Tibial artery (tissue), 4 donors: ENCODE measurements around the gene OR52E5.

Experiments used
- DNase-seq, 2 donors: peaks; one replicate each; pipeline ENCODE4 v3.0.0-alpha.2; 2019
- H3K27ac ChIP-seq, 2 donors: fragments of 200-600 bp; sonication (generic) in 1 of 2; 1 replicate in 1 of 2; 2 replicates in 1 of 2; pipeline ENCODE4 v1.5.1; 2018 to 2019; ENCODE audit warnings: mild to moderate bottlenecking in 1 of 2
- H3K27me3 ChIP-seq, 2 donors: fragments of 200-600 bp; sonication (generic) in 1 of 2; one replicate each; pipeline versions ENCODE4 v1.5.1 to v1.6.0; 2016 to 2019
- H3K36me3 ChIP-seq, 3 donors: fragments of 200-600 bp; sonication (generic) in 2 of 3; one replicate each; pipeline ENCODE4 v1.5.1; 2016 to 2019; ENCODE audit warnings: mild to moderate bottlenecking in 2 of 3
- H3K4me1 ChIP-seq, 4 donors: fragments of 200-600 bp; sonication (generic) in 2 of 4; 1 replicate in 3 of 4; 2 replicates in 1 of 4; pipeline ENCODE4 v1.5.1; 2016 to 2019
- H3K4me3 ChIP-seq, 2 donors: fragments of 200-600 bp; sonication (generic) in 1 of 2; 1 replicate in 1 of 2; 2 replicates in 1 of 2; pipeline ENCODE4 v1.5.1; 2018 to 2019; ENCODE audit warnings: mild to moderate bottlenecking in 2 of 2
- H3K9me3 ChIP-seq, 3 donors: fragments of 200-600 bp; sonication (generic) in 1 of 3; one replicate each; pipeline ENCODE4 v1.5.1; 2016 to 2019
- CTCF ChIP-seq, 2 experiments: fragments of 200-600 bp in 1 of 2; fragments of 450-650 bp in 1 of 2; IDR thresholded peaks; one replicate each; pipeline ENCODE4 v1.5.1; 2017 to 2019; ENCODE audit warnings: antibody characterized with exemption in 2 of 2, mild to moderate bottlenecking in 1 of 2, moderate library complexity in 1 of 2
- intact Hi-C: fragments of 100-400 bp; cut with DNase I; formaldehyde crosslinking; loops from one replicate; pipeline ENCODE4 v1.15.0; 2023; ENCODE audit warnings: low total_unique reads

OR52E5 gene

GRCh38 chr11:5933116-5933515 lies 40.1 kb downstream of the OR52E5 start:
- Histone ChIP-seq H3K9me3 (peaks cover 0 to 4% (median 0%) of the 10 kb centered on the region in 3 donors), H3K36me3 (no peaks in the 10 kb centered on the region), H3K27ac (no peak overlapping the region), H3K27me3 (no peaks in the 10 kb centered on the region), H3K4me3 (no peak overlapping the region), H3K4me1 (no peaks in the 10 kb centered on the region)
- TF ChIP-seq CTCF (IDR thresholded peaks at IDR 0.05) = no peak
- intact Hi-C loops = no loop called here
- DNase-seq = no peak

GRCh38 chr11:5937868-5938602 lies 45.0 kb downstream of the OR52E5 start:
- TF ChIP-seq CTCF (IDR thresholded peaks at IDR 0.05) = no peak
- intact Hi-C loops = no loop called here

GRCh38 chr11:5938603-5938965 lies 45.6 kb downstream of the OR52E5 start:
- Histone ChIP-seq H3K9me3 (peaks cover 0 to 7% (median 0%) of the 10 kb centered on the region in 3 donors), H3K4me1 (no peaks in the 10 kb centered on the region), H3K27ac (no peak overlapping the region), H3K36me3 (no peaks in the 10 kb centered on the region), H3K4me3 (no peak overlapping the region), H3K27me3 (no peaks in the 10 kb centered on the region)
- DNase-seq = no peak
- intact Hi-C loops = no loop called here
- TF ChIP-seq CTCF (IDR thresholded peaks at IDR 0.05) = no peak

More at GRCh38 chr11:5937868-5938602, 45.0 kb downstream of the OR52E5 start:
- peaks cover 0 to 7% (median 0%) of the 10 kb centered on the region in 3 donors for H3K9me3 ChIP-seq
- H3K4me1 ChIP-seq = no peaks in the 10 kb centered on the region
- H3K27ac ChIP-seq = no peak overlapping the region
- no peak overlapping the region for H3K4me3 ChIP-seq
- H3K36me3 ChIP-seq = no peaks in the 10 kb centered on the region
- no peaks in the 10 kb centered on the region for H3K27me3 ChIP-seq
- no peak for DNase-seq

GRCh38 chr11:5940748-5941147 lies 47.7 kb downstream of the OR52E5 start:
- Histone ChIP-seq H3K36me3 (no peaks in the 10 kb centered on the region), H3K27ac (no peak overlapping the region), H3K4me3 (no peak overlapping the region), H3K9me3 (peaks cover 0 to 7% (median 0%) of the 10 kb centered on the region in 3 donors), H3K4me1 (no peaks in the 10 kb centered on the region), H3K27me3 (no peaks in the 10 kb centered on the region)
- DNase-seq = no peak
- TF ChIP-seq CTCF (IDR thresholded peaks at IDR 0.05) = no peak
- intact Hi-C loops = no loop called here

- DNase-seq = no peak
- H3K36me3 ChIP-seq = no peaks in the 10 kb centered on the region
- no peaks in the 10 kb centered on the region for H3K4me1 ChIP-seq
- TF ChIP-seq CTCF (IDR thresholded peaks at IDR 0.05) = no peak
- peaks cover 0 to 7% (median 0%) of the 10 kb centered on the region in 3 donors for H3K9me3 ChIP-seq
- no peaks in the 10 kb centered on the region for H3K27me3 ChIP-seq
- intact Hi-C loops = no loop called here
- H3K4me3 ChIP-seq = no peak within 1 kb of the TSS
- H3K27ac ChIP-seq = no peak within 1 kb of the TSS
Observed at GRCh38 chr11:5941951-5942350, 48.9 kb downstream of the OR52E5 start, which contains the start of gene OR56A3. OR56A3 (plus strand) TSS chr11:5942251; CDS start chr11:5947347, 5,096 bp downstream.
